CD4-positive, alpha-beta T cell (primary cell): ENCODE results near the gene GPR173. TPM values are rescaled to one million over a fixed set of nuclear protein-coding genes. Genes with fewer than 3 reads are reported as not detected.

Experiments used
- ATAC-seq: fragments of 200-7000 bp; cut with Tn5 transposase; one replicate; pipeline ENCODE4 v1.10.0; 2022; ENCODE audit warnings: mild to moderate bottlenecking; ENCODE audit not compliant: poor library complexity
- CTCF ChIA-PET: fragments of 350-600 bp; sonication (Branson Sonifier 250); formaldehyde crosslinking; loops from one replicate; lab custom pipeline; 2021; ENCODE audit warnings: antibody characterized with exemption, inconsistent platforms; lab: Charles Lee
- POLR2A ChIA-PET: fragments of 350-600 bp; sonication (Branson Sonifier 250); formaldehyde crosslinking; loops from one replicate; lab custom pipeline; 2021; ENCODE audit warnings: antibody characterized with exemption, inconsistent platforms; lab: Charles Lee
- DNase-seq, 14 experiments: peaks; one replicate each; pipeline ENCODE4 v3.0.0-alpha.2; 2013 to 2020; ENCODE audit warnings: mixed read lengths in 2 of 14
- H3K27ac ChIP-seq, 2 donors: one replicate each; pipeline versions ENCODE4 v1.5.1 to v1.7.0; 2013; ENCODE audit warnings: low read length in 2 of 2, low read depth in 1 of 2, mild to moderate bottlenecking in 1 of 2
- H3K27me3 ChIP-seq, 2 experiments: 1 replicate in 1 of 2; 2 replicates in 1 of 2; pipeline versions ENCODE4 v1.6.1 to v1.7.0; 2013; ENCODE audit warnings: low read length in 2 of 2, control low read depth in 1 of 2, mild to moderate bottlenecking in 1 of 2, moderate library complexity in 1 of 2; ENCODE audit not compliant: insufficient read depth in 2 of 2, control insufficient read depth in 1 of 2
- H3K36me3 ChIP-seq: one replicate; pipeline ENCODE4 v1.6.1; 2013; ENCODE audit warnings: low read length, control low read depth; ENCODE audit not compliant: insufficient read depth
- H3K4me1 ChIP-seq: one replicate; pipeline ENCODE4 v1.6.1; 2013; ENCODE audit warnings: low read length, control low read depth; ENCODE audit not compliant: insufficient read depth
- H3K4me3 ChIP-seq: one replicate; pipeline ENCODE4 v1.5.1; 2013; ENCODE audit warnings: mild to moderate bottlenecking, low read length, moderate library complexity
- H3K9me3 ChIP-seq, 2 experiments: 1 replicate in 1 of 2; 2 replicates in 1 of 2; pipeline versions ENCODE4 v1.6.1 to v1.7.0; 2013; ENCODE audit warnings: low read length in 2 of 2, mild to moderate bottlenecking in 2 of 2, control low read depth in 1 of 2, moderate library complexity in 1 of 2; ENCODE audit not compliant: control insufficient read depth in 1 of 2, insufficient read depth in 1 of 2
- H3K27ac Mint-ChIP-seq: one replicate; pipeline ENCODE4 v1.8.0; 2020; ENCODE audit warnings: mixed read lengths
- H3K27me3 Mint-ChIP-seq: one replicate; pipeline ENCODE4 v1.8.0; 2021; ENCODE audit warnings: mixed read lengths
- H3K36me3 Mint-ChIP-seq: one replicate; pipeline ENCODE4 v1.8.0; 2021; ENCODE audit warnings: low read depth, mixed read lengths
- H3K4me1 Mint-ChIP-seq: one replicate; pipeline ENCODE4 v1.8.0; 2021; ENCODE audit warnings: low read depth, mixed read lengths
- H3K4me3 Mint-ChIP-seq: one replicate; pipeline ENCODE4 v1.8.0; 2020; ENCODE audit warnings: mild to moderate bottlenecking, mixed read lengths
- H3K9me3 Mint-ChIP-seq: one replicate; pipeline ENCODE4 v1.8.0; 2020; ENCODE audit warnings: mixed read lengths
- CTCF ChIP-seq: fragments of 200-600 bp; IDR thresholded peaks from one replicate; pipeline ENCODE4 v1.8.0; 2022; ENCODE audit warnings: antibody characterized with exemption, mild to moderate bottlenecking
- intact Hi-C, 2 experiments: fragments of 100-400 bp; cut with DNase I in 1 of 2; cut with micrococcal nuclease in 1 of 2; formaldehyde crosslinking; loops; one replicate each; pipeline versions ENCODE4 v1.15.1 to v1.9.0; 2023 to 2025; cut with DNase I, micrococcal nuclease
- total RNA-seq, 174 experiments: library from RNA in 2 of 174; stranded (reverse) in 2 of 174; gene quantifications; one replicate each; pipeline ENCODE4 v1.2.3 and lab custom pipeline; 2021 to 2026

Gene GPR173
- total RNA-seq, 2 experiments from 2014 or later = not detected

GRCh38 chrX:53088136-53088974 is 39.8 kb downstream of the GPR173 start:
- POLR2A ChIA-PET = interaction anchor here (2.1 kb wide), 1 partner anchor 16 kb away, joined by 10 read pairs; no protein-coding TSS in a partner anchor
- Mint-ChIP-seq H3K4me1 (peaks cover 67% of the 10 kb centered on the region), H3K27ac (peak overlapping the region; percentile 98), H3K4me3 (peak overlapping the region; percentile 95), H3K27me3 (no peaks in the 10 kb centered on the region), H3K9me3 (no peaks in the 10 kb centered on the region), H3K36me3 (peaks cover 56% of the 10 kb centered on the region)
- ATAC-seq (peak; percentile 72), DNase-seq (peak; percentile 62 to 95 (median 76))
- intact Hi-C loops = no loop called here
- Histone ChIP-seq H3K4me1 (peaks cover 39% of the 10 kb centered on the region), H3K27me3 (no peaks in the 10 kb centered on the region), H3K9me3 (no peaks in the 10 kb centered on the region), H3K4me3 (peak overlapping the region; percentile 60), H3K36me3 (peaks cover 29% of the 10 kb centered on the region), H3K27ac (peak overlapping the region; percentile 89 to 94)
- CTCF ChIA-PET = interaction anchor here (0.7 kb wide), 1 partner anchor 16 kb away, joined by 3 read pairs; no protein-coding TSS in a partner anchor
- no peak for TF ChIP-seq CTCF

- Mint-ChIP-seq H3K36me3 (peaks cover 52% of the 10 kb centered on the region), H3K27ac (peak overlapping the region; percentile 98), H3K4me1 (peaks cover 65% of the 10 kb centered on the region), H3K27me3 (no peaks in the 10 kb centered on the region), H3K9me3 (no peaks in the 10 kb centered on the region), H3K4me3 (peak overlapping the region; percentile 95)
- peak overlapping the region; percentile 89 to 94 for H3K27ac ChIP-seq
- peak overlapping the region; percentile 60 for H3K4me3 ChIP-seq
- DNase-seq = peak in 10 of 14 experiments; percentile 19 to 79 (median 36)
- intact Hi-C loops = loop anchor here in 1 of 2 experiments (1.0 kb wide), 1 partner anchor 18 kb away; no protein-coding TSS in a partner anchor
- H3K27me3 ChIP-seq = no peaks in the 10 kb centered on the region
- ChIA-PET POLR2A (interaction anchor here (1.6 to 2.1 kb wide), 2 partner anchors 8 to 17 kb away, joined by 6 to 10 read pairs; no protein-coding TSS in a partner anchor), CTCF (interaction anchor here (0.7 to 0.9 kb wide), 3 partner anchors 9 to 17 kb away, joined by 3 to 4 read pairs (median 3); no protein-coding TSS in a partner anchor)
- no peak for ATAC-seq
- TF ChIP-seq CTCF = peak; percentile 81
- H3K36me3 ChIP-seq = peaks cover 24% of the 10 kb centered on the region
- peaks cover 33% of the 10 kb centered on the region for H3K4me1 ChIP-seq
- H3K9me3 ChIP-seq = no peaks in the 10 kb centered on the region
These were observed 40.7 kb downstream of the GPR173 start for GRCh38 chrX:53089224-53089842.

GRCh38 chrX:53089925-53090324 is 41.3 kb downstream of the GPR173 start:
- H3K4me1 Mint-ChIP-seq = peaks cover 65% of the 10 kb centered on the region
- no peaks in the 10 kb centered on the region for H3K9me3 Mint-ChIP-seq
- no peak overlapping the region for H3K4me3 Mint-ChIP-seq
- no peaks in the 10 kb centered on the region for H3K27me3 Mint-ChIP-seq
- H3K36me3 ChIP-seq = peaks cover 18% of the 10 kb centered on the region
- no peaks in the 10 kb centered on the region for H3K9me3 ChIP-seq
- CTCF ChIA-PET = interaction anchor here (0.8 to 0.9 kb wide), 2 partner anchors 9 to 18 kb away, joined by 3 to 4 read pairs; no protein-coding TSS in a partner anchor
- no peaks in the 10 kb centered on the region for H3K27me3 ChIP-seq
- no peak overlapping the region for H3K27ac ChIP-seq
- DNase-seq (no peak), ATAC-seq (no peak)
- H3K36me3 Mint-ChIP-seq = peaks cover 46% of the 10 kb centered on the region
- no peak overlapping the region for H3K4me3 ChIP-seq
- intact Hi-C loops = loop anchor here (1.0 to 10.0 kb wide), 3 partner anchors 19 to 825 kb away; no protein-coding TSS in a partner anchor
- H3K27ac Mint-ChIP-seq = no peak overlapping the region
- POLR2A ChIA-PET = interaction anchor here (1.6 to 2.1 kb wide), 2 partner anchors 9 to 17 kb away, joined by 6 to 10 read pairs; no protein-coding TSS in a partner anchor
- no peak for TF ChIP-seq CTCF
- peaks cover 33% of the 10 kb centered on the region for H3K4me1 ChIP-seq
